Cardiac fibroblast (primary cell): ENCODE data around the gene DNAH17.
A peak's percentile ranks its signal among the peaks of the same experiment; 100 is the strongest.

ENCODE experiments used
- DNase-seq, 2 donors: peaks; one replicate each; pipeline versions ENCODE4 v3.0.0 to v3.0.0-alpha.2; 2010; ENCODE audit warnings: low read depth in 2 of 2
- H3K4me3 ChIP-seq, 2 donors: replicated peaks in 1 of 2; 1 replicate in 1 of 2; 2 replicates in 1 of 2; pipeline ENCODE4 v1.5.1; 2011; ENCODE audit warnings: low read depth in 2 of 2, low read length in 2 of 2, mild to moderate bottlenecking in 2 of 2, moderate library complexity in 1 of 2
- CTCF ChIP-seq: IDR thresholded peaks from one replicate; pipeline ENCODE4 v1.5.1; 2011; ENCODE audit warnings: low read depth, mild to moderate bottlenecking, low read length, inconsistent platforms

The DNAH17 gene

GRCh38 chr17:78380370-78380769, 196.8 kb downstream of the DNAH17 start:
- DNase-seq: no peak
- H3K4me3 ChIP-seq: no peak overlapping the region
- no peak for TF ChIP-seq CTCF

- peak overlapping the region; percentile 93 for H3K4me3 ChIP-seq
- no peak for TF ChIP-seq CTCF
- DNase-seq: peak; percentile 84 to 95
Observed at GRCh38 chr17:78379131-78379491, 198.1 kb downstream of the DNAH17 start.

- H3K4me3 ChIP-seq: peak within 1 kb of the TSS; percentile 93
- peak; percentile 79 to 80 for DNase-seq
- TF ChIP-seq CTCF: no peak
Observed at GRCh38 chr17:78378225-78379130, 198.7 kb downstream of the DNAH17 start, which contains the start of gene PGS1. PGS1 (plus strand) TSS chr17:78378649; CDS start chr17:78378666, 17 bp downstream.

- H3K4me3 ChIP-seq: peak overlapping the region; percentile 93
- no peak for TF ChIP-seq CTCF
- DNase-seq: no peak
Observed at GRCh38 chr17:78377858-78378224, 199.4 kb downstream of the DNAH17 start.

- no peak overlapping the region for H3K4me3 ChIP-seq
- no peak for DNase-seq
- no peak for TF ChIP-seq CTCF
Observed at GRCh38 chr17:78376161-78376560, 201.0 kb downstream of the DNAH17 start.

- no peak overlapping the region for H3K4me3 ChIP-seq
- peak; percentile 96 to 97 for DNase-seq
- TF ChIP-seq CTCF: no peak
Observed at GRCh38 chr17:78375401-78376151, 201.6 kb downstream of the DNAH17 start.
